K562 (cell line): ENCODE results near the gene LRP1. TPM values are rescaled to one million over a fixed set of nuclear protein-coding genes. Genes with fewer than 3 reads are reported as not detected.

Experiments used
- ATAC-seq: fragments of 200-7000 bp; cut with Tn5 transposase; 3 replicates; pipeline ENCODE4 v1.9.1; 2020; ENCODE audit warnings: moderate library complexity
- BruUV-seq: library from RNA; stranded (reverse); fragments of 400-500 nt; replicated peaks from 2 replicates; lab custom pipeline; 2021; lab: Mats Ljungman, UMichigan
- CTCF ChIA-PET: fragments of 300-600 bp; formaldehyde crosslinking; extraction: SDS; loops from one replicate; lab custom pipeline; 2021; ENCODE audit warnings: low intra/inter-chr PET ratio; lab: Yijun Ruan, JAX
- POLR2A ChIA-PET: fragments of 300-600, 350-650 bp; sonication (Branson Sonifier 250); formaldehyde crosslinking; extraction: SDS; loops from one replicate; lab custom pipeline; 2021; ENCODE audit warnings: antibody characterized with exemption, inconsistent platforms; lab: Yijun Ruan, JAX
- DNase-seq, 4 experiments: peaks; one replicate each; pipeline versions ENCODE4 v3.0.0 to v3.0.0-alpha.2; 2011 to 2018; ENCODE audit warnings: low spot score in 3 of 4, mixed read lengths in 3 of 4; ENCODE audit errors: extremely low read depth in 1 of 4
- FAIRE-seq: peaks from 2 replicates; lab custom pipeline; 2011; peaks lifted over from hg19 to GRCh38; lab: Jason Lieb, UNC
- H2AFZ ChIP-seq: 2 replicates; pipeline ENCODE4 v1.6.0; 2011; ENCODE audit warnings: low read depth, low read length, control low read depth, inconsistent platforms
- H3K27ac ChIP-seq: fragments of 200-600 bp; 3 replicates; pipeline ENCODE4 v1.8.0; 2011; ENCODE audit warnings: low read depth, mild to moderate bottlenecking, control low read depth, inconsistent platforms, low read length, moderate library complexity, mixed read lengths; ENCODE audit errors: extremely low read depth
- H3K27me3 ChIP-seq, 2 experiments: fragments of 300-600 bp in 1 of 2; 2 replicates in 1 of 2; 3 replicates in 1 of 2; pipeline versions ENCODE4 v1.6.0 to v1.8.0; 2011; ENCODE audit warnings: inconsistent platforms in 2 of 2, low read length in 2 of 2, mild to moderate bottlenecking in 1 of 2, mixed read lengths in 1 of 2, moderate library complexity in 1 of 2; ENCODE audit not compliant: control insufficient read depth in 2 of 2, insufficient read depth in 2 of 2
- H3K36me3 ChIP-seq: fragments of 300-600 bp; 3 replicates; pipeline ENCODE4 v1.8.0; 2011; ENCODE audit warnings: mild to moderate bottlenecking, low read length, inconsistent platforms; ENCODE audit not compliant: control insufficient read depth, insufficient read depth
- H3K4me1 ChIP-seq, 2 experiments: fragments of 200-600 bp in 1 of 2; replicated peaks in 1 of 2; 2 replicates in 1 of 2; 3 replicates in 1 of 2; pipeline versions ENCODE4 v1.5.1 to v1.8.0; 2011; ENCODE audit warnings: inconsistent platforms in 2 of 2, low read length in 2 of 2, mild to moderate bottlenecking in 1 of 2, mixed read lengths in 1 of 2, moderate library complexity in 1 of 2; ENCODE audit not compliant: control insufficient read depth in 2 of 2, insufficient read depth in 2 of 2
- H3K4me2 ChIP-seq: 2 replicates; pipeline ENCODE4 v1.6.1; 2011; ENCODE audit warnings: low read length, control low read depth, inconsistent platforms, mixed read lengths; ENCODE audit not compliant: insufficient read depth
- H3K4me3 ChIP-seq: fragments of 200-600 bp; sonication (generic), shearing (Covaris generic); 2 replicates; pipeline ENCODE4 v1.5.1; 2016; ENCODE audit warnings: control low read depth, inconsistent platforms
- H3K79me2 ChIP-seq: fragments of 200-600 bp; 3 replicates; pipeline ENCODE4 v1.8.0; 2011; ENCODE audit warnings: low read length, inconsistent platforms; ENCODE audit not compliant: control insufficient read depth, insufficient read depth
- H3K9ac ChIP-seq, 2 experiments: 2 replicates each; pipeline versions ENCODE4 v1.6.0 to v1.6.1; 2011; ENCODE audit warnings: low read depth in 2 of 2, low read length in 2 of 2, control low read depth in 1 of 2, inconsistent platforms in 1 of 2, mild to moderate bottlenecking in 1 of 2, mixed read lengths in 1 of 2; ENCODE audit not compliant: insufficient read depth in 1 of 2
- H3K9me1 ChIP-seq: one replicate; pipeline ENCODE4 v1.6.0; 2011; ENCODE audit warnings: inconsistent platforms, mild to moderate bottlenecking, low read length, moderate library complexity; ENCODE audit not compliant: control insufficient read depth, insufficient read depth
- H3K9me3 ChIP-seq: replicated peaks from 2 replicates; pipeline ENCODE4 v1.5.1; 2011; ENCODE audit warnings: low read depth, low read length, inconsistent platforms; ENCODE audit not compliant: control insufficient read depth, insufficient read depth
- H4K20me1 ChIP-seq: replicated peaks from 2 replicates; pipeline ENCODE4 v1.6.1; 2011; ENCODE audit warnings: low read length, inconsistent platforms, mixed read lengths; ENCODE audit not compliant: control insufficient read depth, insufficient read depth
- BRF2 ChIP-seq: IDR thresholded peaks from 3 replicates; pipeline ENCODE4 v1.6.1; 2011; ENCODE audit warnings: borderline replicate concordance, mild to moderate bottlenecking; ENCODE audit not compliant: insufficient read length, insufficient read depth
- FOXJ2 ChIP-seq: fragments of 200-800 bp; sonication (Bioruptor generic); IDR thresholded peaks from 2 replicates; pipeline ENCODE4 v1.6.1; 2016; ENCODE audit warnings: missing genetic modification characterization, missing compliant biosample characterization
- GTF2F1 ChIP-seq: IDR thresholded peaks from 2 replicates; pipeline ENCODE4 v1.6.1; 2011; ENCODE audit warnings: low read depth, low read length, improper control_type of control experiment
- HMGXB4 ChIP-seq: sonication (generic); formaldehyde crosslinking; IDR thresholded peaks from 2 replicates; pipeline ENCODE4 v1.8.1; 2023; ENCODE audit warnings: mild to moderate bottlenecking, missing genetic modification reagents
- KDM4B ChIP-seq, 2 experiments: fragments of 450-650 bp in 1 of 2; sonication (generic) in 1 of 2; IDR thresholded peaks; 2 replicates each; pipeline ENCODE4 v1.6.1; 2016 to 2017; ENCODE audit warnings: borderline replicate concordance in 2 of 2, antibody characterized with exemption in 1 of 2, low read depth in 1 of 2, mild to moderate bottlenecking in 1 of 2
- KHSRP ChIP-seq: fragments of 450-650 bp; IDR thresholded peaks from 2 replicates; pipeline ENCODE4 v1.6.1; 2017
- L3MBTL2 ChIP-seq: fragments of 450-650 bp; IDR thresholded peaks from 2 replicates; pipeline ENCODE4 v1.6.1; 2016; ENCODE audit warnings: mild to moderate bottlenecking, moderate library complexity
- NCOA2 ChIP-seq, 2 experiments: fragments of 450-650 bp; IDR thresholded peaks; 2 replicates each; pipeline ENCODE4 v1.6.1; 2018; ENCODE audit warnings: mild to moderate bottlenecking in 2 of 2, moderate library complexity in 1 of 2; ENCODE audit not compliant: partially characterized antibody in 2 of 2
- OTX1 ChIP-seq: fragments of 450-650 bp; formaldehyde crosslinking; IDR thresholded peaks from 2 replicates; pipeline ENCODE4 v1.4.0; 2022; ENCODE audit warnings: mild to moderate bottlenecking
- PTBP1 ChIP-seq: fragments of 200-400 bp; formaldehyde crosslinking; IDR thresholded peaks from 2 replicates; pipeline ENCODE4 v1.6.1; 2017; ENCODE audit warnings: low read depth, low read length
- RBM25 ChIP-seq: fragments of 200-400 bp; formaldehyde crosslinking; IDR thresholded peaks from 2 replicates; pipeline ENCODE4 v1.6.1; 2018; ENCODE audit warnings: low read length, low read depth, moderate library complexity; ENCODE audit not compliant: severe bottlenecking
- SAP30 ChIP-seq: fragments of 200-600 bp; sonication (generic); IDR thresholded peaks from 2 replicates; pipeline ENCODE4 v1.6.1; 2012; ENCODE audit warnings: borderline replicate concordance, low read depth, mild to moderate bottlenecking, moderate library complexity, low read length, control low read depth, inconsistent platforms; ENCODE audit not compliant: insufficient read depth, poor library complexity, severe bottlenecking
- SREBF2 ChIP-seq: sonication (generic); formaldehyde crosslinking; IDR thresholded peaks from 2 replicates; pipeline ENCODE4 v1.4.0; 2020; ENCODE audit warnings: mild to moderate bottlenecking, missing genetic modification reagents
- THRB ChIP-seq: fragments of 450-650 bp; formaldehyde crosslinking; conservative IDR thresholded peaks from 2 replicates; pipeline ENCODE4 v1.4.0; 2022; ENCODE audit warnings: mild to moderate bottlenecking, missing genetic modification characterization
- ZBTB1 ChIP-seq: sonication (generic); formaldehyde crosslinking; IDR thresholded peaks from 2 replicates; pipeline ENCODE4 v1.8.1; 2023; ENCODE audit warnings: missing genetic modification reagents, low read depth, mild to moderate bottlenecking, borderline replicate concordance
- ZNF398 ChIP-seq: fragments of 250-450 bp; sonication (Bioruptor Pico); IDR thresholded peaks from 2 replicates; pipeline ENCODE4 v1.8.0; 2021; ENCODE audit warnings: moderate library complexity, mild to moderate bottlenecking, inconsistent platforms
- ZNF75A ChIP-seq: fragments of 450-650 bp; formaldehyde crosslinking; IDR thresholded peaks from 2 replicates; pipeline ENCODE4 v1.4.0; 2020; ENCODE audit warnings: mild to moderate bottlenecking
- WGBS: fragments of 100-300 bp; shearing (Covaris generic); methylation state at CpG from one replicate; pipeline ENCODE4 v1.1.6; 2016; ENCODE audit warnings: low coverage, mixed read lengths; ENCODE audit not compliant: insufficient coverage; ENCODE audit errors: missing lambda C conversion rate; 5-methylcytosine and 5-hydroxymethylcytosine counted together
- in situ Hi-C: fragments of 300-500 bp; cut with MboI; formaldehyde crosslinking; loops from 4 replicates; pipeline ENCODE4 v1.15.0; 2018; ENCODE audit warnings: inconsistent platforms, mixed read lengths
- intact Hi-C: fragments of 100-400 bp; cut with micrococcal nuclease; formaldehyde crosslinking; loops from 2 replicates; pipeline ENCODE4 v1.14.2; 2022
- polyA plus RNA-seq, 8 experiments: library from polyadenylated mRNA; depleted of rRNA in 4 of 8; stranded (reverse) in 5 of 8; unstranded in 3 of 8; fragments of >200 nt; fragmentation: Nextera tagmentation in 2 of 8; fragmentation: Illumina TruSeq in 1 of 8; extraction: Ambion mirVana in 2 of 8; extraction: Trizol in 1 of 8; gene quantifications; 2 replicates each; pipeline versions ENCODE4 v1.2.1 to v1.2.3, GENCODE V29; 2011 to 2014; ENCODE audit warnings: inconsistent platforms in 1 of 8, missing spikeins in 1 of 8
- total RNA-seq, 7 experiments: library from RNA; depleted of rRNA in 6 of 7; stranded (reverse); fragments of >200 nt in 6 of 7; fragmentation: Illumina TruSeq in 2 of 7; extraction: Trizol in 2 of 7; gene quantifications; 2 replicates each; pipeline versions ENCODE4 v1.2.1 to v1.2.3, GENCODE V29; 2011 to 2021; ENCODE audit warnings: low replicate concordance in 1 of 7

LRP1 gene
- total and polyA plus RNA-seq, 9 of the 15 experiments (the other 6 are each of a cell fraction or from before 2014, with no cell fraction given): 0.04 to 0.64 (median 0.19) TPM; not detected in 2

GRCh38 chr12:57160741-57161140 lies 32.5 kb downstream of the LRP1 start:
- H4K20me1 ChIP-seq: no peaks in the 10 kb centered on the region
- POLR2A ChIA-PET: interaction anchor here (0.6 kb wide), 2 partner anchors 63 to 68 kb away, joined by 3 to 4 read pairs; no protein-coding TSS in a partner anchor
- ATAC-seq (no peak), DNase-seq (no peak), FAIRE-seq (no peak)
- H3K9ac ChIP-seq: no peak overlapping the region
- in situ Hi-C loops: no loop called here
- H3K4me1 ChIP-seq: peaks cover 0 to 9% of the 10 kb centered on the region in 2 experiments; a peak in 2 of 5 replicates
- no peak overlapping the region for H3K4me3 ChIP-seq
- CTCF ChIA-PET: no interaction called here
- 2% methylated on average over 14 of the region's 14 CpGs for WGBS
- H3K9me1 ChIP-seq: no peaks in the 10 kb centered on the region
- H3K27me3 ChIP-seq: peaks cover 42 to 72% of the 10 kb centered on the region in 2 experiments
- H3K4me2 ChIP-seq: no peak overlapping the region
- H3K9me3 ChIP-seq: no peaks in the 10 kb centered on the region
- intact Hi-C loops: no loop called here
- no TSS peak for BruUV-seq
- no peaks in the 10 kb centered on the region for H3K36me3 ChIP-seq
- no peaks in the 10 kb centered on the region for H3K79me2 ChIP-seq
- H2AFZ ChIP-seq: no peak overlapping the region
- no peak overlapping the region for H3K27ac ChIP-seq
- TF ChIP-seq ZBTB1 (CRISPR knock-in tag) (no peak), SAP30 (no peak), OTX1 (CRISPR knock-in tag) (no peak), L3MBTL2 (no peak), KDM4B (IDR thresholded peaks at IDR 0.05; ENCODE audit: borderline replicate concordance in 2 of 2, low read depth in 1 of 2) (no peak), RBM25 (no peak), PTBP1 (no peak), KHSRP (no peak), ZNF398 (no peak), SREBF2 (CRISPR knock-in tag) (no peak), HMGXB4 (CRISPR knock-in tag) (no peak), BRF2 (no peak), THRB (CRISPR knock-in tag) (no peak), FOXJ2 (no peak), GTF2F1 (no peak), ZNF75A (CRISPR knock-in tag) (no peak), NCOA2 (IDR thresholded peaks at IDR 0.05; ENCODE audit: partially characterized antibody in 2 of 2) (no peak)
